K562 (cell line): ENCODE measurements around the gene LRRC61. TPM values are rescaled to one million over a fixed set of nuclear protein-coding genes. Genes with fewer than 3 reads are reported as not detected.

Experiments used
- ATF3 ChIP-seq, 2 experiments: fragments of 450-650 bp in 1 of 2; sonication (generic) in 1 of 2; formaldehyde crosslinking in 1 of 2; IDR thresholded peaks in 1 of 2; conservative IDR thresholded peaks in 1 of 2; 2 replicates each; pipeline versions ENCODE4 v1.6.1 to v1.8.1; 2016 to 2023; ENCODE audit warnings: mild to moderate bottlenecking in 2 of 2, moderate library complexity in 2 of 2, inconsistent platforms in 1 of 2, missing genetic modification reagents in 1 of 2
- CEBPB ChIP-seq: fragments of 450-650 bp; IDR thresholded peaks from 2 replicates; pipeline ENCODE4 v1.6.1; 2016; ENCODE audit warnings: missing genetic modification characterization, missing compliant biosample characterization
- PYGO2 ChIP-seq: fragments of 450-650 bp; IDR thresholded peaks from 2 replicates; pipeline ENCODE4 v1.6.1; 2016; ENCODE audit warnings: mild to moderate bottlenecking, missing genetic modification characterization, moderate library complexity, missing compliant biosample characterization
- TARDBP ChIP-seq: fragments of 450-650 bp; IDR thresholded peaks from 2 replicates; pipeline ENCODE4 v1.6.1; 2016
- ZNF175 ChIP-seq: fragments of 200-800 bp; sonication (Bioruptor generic); IDR thresholded peaks from 2 replicates; pipeline ENCODE4 v1.6.1; 2016; ENCODE audit warnings: low read depth, mild to moderate bottlenecking, missing genetic modification characterization, missing compliant biosample characterization
- ZNF217 ChIP-seq: sonication (generic); formaldehyde crosslinking; IDR thresholded peaks from 2 replicates; pipeline ENCODE4 v1.8.0; 2022; ENCODE audit warnings: mild to moderate bottlenecking, missing genetic modification reagents
- polyA plus RNA-seq, 8 experiments: library from polyadenylated mRNA; depleted of rRNA in 4 of 8; stranded (reverse) in 5 of 8; unstranded in 3 of 8; fragments of >200 nt; fragmentation: Nextera tagmentation in 2 of 8; fragmentation: Illumina TruSeq in 1 of 8; extraction: Ambion mirVana in 2 of 8; extraction: Trizol in 1 of 8; gene quantifications; 2 replicates each; pipeline versions ENCODE4 v1.2.1 to v1.2.3, GENCODE V29; 2011 to 2014; ENCODE audit warnings: inconsistent platforms in 1 of 8, missing spikeins in 1 of 8
- total RNA-seq, 7 experiments: library from RNA; depleted of rRNA in 6 of 7; stranded (reverse); fragments of >200 nt in 6 of 7; fragmentation: Illumina TruSeq in 2 of 7; extraction: Trizol in 2 of 7; gene quantifications; 2 replicates each; pipeline versions ENCODE4 v1.2.1 to v1.2.3, GENCODE V29; 2011 to 2021; ENCODE audit warnings: low replicate concordance in 1 of 7
- TF ChIP-seq, protein P1 (sequence below): sonication (generic); formaldehyde crosslinking; IDR thresholded peaks from 2 replicates; pipeline ENCODE4 v1.8.1; 2023; ENCODE audit warnings: mild to moderate bottlenecking, missing genetic modification reagents
- TF ChIP-seq, protein P2 (sequence below): sonication (generic); IDR thresholded peaks from 2 replicates; pipeline ENCODE4 v1.6.1; 2016

The LRRC61 gene
- total and polyA plus RNA-seq, 9 of the 15 experiments (the other 6 are each of a cell fraction or from before 2014, with no cell fraction given), result 1.3 to 55.2 (median 35.2) TPM

GRCh38 chr7:150357771-150358427, 34.7 kb downstream of the LRRC61 start (continued):
- TF ChIP-seq, protein P1, sequence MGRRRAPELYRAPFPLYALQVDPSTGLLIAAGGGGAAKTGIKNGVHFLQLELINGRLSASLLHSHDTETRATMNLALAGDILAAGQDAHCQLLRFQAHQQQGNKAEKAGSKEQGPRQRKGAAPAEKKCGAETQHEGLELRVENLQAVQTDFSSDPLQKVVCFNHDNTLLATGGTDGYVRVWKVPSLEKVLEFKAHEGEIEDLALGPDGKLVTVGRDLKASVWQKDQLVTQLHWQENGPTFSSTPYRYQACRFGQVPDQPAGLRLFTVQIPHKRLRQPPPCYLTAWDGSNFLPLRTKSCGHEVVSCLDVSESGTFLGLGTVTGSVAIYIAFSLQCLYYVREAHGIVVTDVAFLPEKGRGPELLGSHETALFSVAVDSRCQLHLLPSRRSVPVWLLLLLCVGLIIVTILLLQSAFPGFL, result 0 out of 2 replicates have a peak, but pooled peaks have one; percentile 42
- TF ChIP-seq PYGO2 (no peak), ATF3 (IDR thresholded peaks at IDR 0.05) (peak; percentile 90), ATF3 (CRISPR knock-in tag; conservative IDR thresholded peaks at IDR 0.05) (no peak; the same call in 1 of the 2 replicates), ZNF175 (no peak), CEBPB (tag) (no peak), TARDBP (peak; percentile 19; the same call in 1 of the 2 replicates), ZNF217 (no peak)
- TF ChIP-seq, protein P2, sequence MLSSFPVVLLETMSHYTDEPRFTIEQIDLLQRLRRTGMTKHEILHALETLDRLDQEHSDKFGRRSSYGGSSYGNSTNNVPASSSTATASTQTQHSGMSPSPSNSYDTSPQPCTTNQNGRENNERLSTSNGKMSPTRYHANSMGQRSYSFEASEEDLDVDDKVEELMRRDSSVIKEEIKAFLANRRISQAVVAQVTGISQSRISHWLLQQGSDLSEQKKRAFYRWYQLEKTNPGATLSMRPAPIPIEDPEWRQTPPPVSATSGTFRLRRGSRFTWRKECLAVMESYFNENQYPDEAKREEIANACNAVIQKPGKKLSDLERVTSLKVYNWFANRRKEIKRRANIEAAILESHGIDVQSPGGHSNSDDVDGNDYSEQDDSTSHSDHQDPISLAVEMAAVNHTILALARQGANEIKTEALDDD, result no peak
